GM19328 (cell line): Measurements from ENCODE around the gene ACKR1.

Source experiments
- ATAC-seq: cut with Tn5 transposase; IDR thresholded peaks from one replicate; pipeline ENCODE4 v1.9.1; 2021; ENCODE audit warnings: mild to moderate bottlenecking, moderate library complexity; ENCODE audit not compliant: unreplicated experiment

The ACKR1 gene

DNA sequence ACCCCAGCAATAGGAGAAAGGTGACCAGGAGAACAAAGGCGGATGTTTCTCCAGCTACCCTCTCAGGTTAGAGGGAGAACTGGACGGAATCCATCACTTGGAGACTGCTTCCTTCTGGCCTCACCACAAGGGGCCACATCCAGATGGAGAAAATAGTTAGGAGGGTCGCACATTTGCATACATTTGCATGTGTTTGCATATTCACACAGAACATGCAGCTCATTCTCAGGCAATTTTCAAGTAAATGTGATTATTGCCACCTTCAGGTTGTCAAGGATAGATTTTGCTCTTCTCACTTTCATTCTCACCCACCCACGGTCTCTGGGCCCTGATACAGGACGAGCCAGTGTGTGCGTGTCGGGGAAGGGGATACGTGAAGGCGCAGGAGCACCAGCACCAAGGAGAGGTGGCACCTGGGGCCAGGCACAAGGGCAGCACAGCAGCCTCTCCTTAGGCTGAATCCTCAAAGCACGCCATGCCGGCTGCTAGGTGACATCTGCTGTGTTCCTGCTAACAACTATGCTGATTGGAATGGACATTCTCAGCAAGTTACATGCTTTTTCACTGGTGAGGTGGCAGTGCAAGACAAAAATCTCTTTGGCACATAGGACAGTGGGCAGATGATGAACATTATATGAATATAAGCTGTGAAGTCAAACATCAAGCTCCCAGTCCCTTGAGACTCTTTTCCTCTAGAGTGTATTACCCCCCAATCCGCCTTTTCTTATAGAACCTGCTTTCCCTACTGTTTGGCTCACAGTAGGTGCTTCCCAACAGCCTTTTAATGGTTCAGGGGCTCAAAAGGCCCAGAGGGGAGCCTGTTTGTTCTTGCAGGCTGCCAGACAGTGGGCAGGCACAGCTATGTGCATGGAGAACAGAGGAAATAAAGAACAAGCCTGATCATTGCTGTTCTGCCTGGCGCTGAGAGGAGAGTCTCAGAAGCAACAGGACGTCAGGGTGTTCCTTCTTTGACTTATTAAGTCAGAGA is 14.3 kb downstream of the ACKR1 start:
- ATAC-seq: no peak

DNA sequence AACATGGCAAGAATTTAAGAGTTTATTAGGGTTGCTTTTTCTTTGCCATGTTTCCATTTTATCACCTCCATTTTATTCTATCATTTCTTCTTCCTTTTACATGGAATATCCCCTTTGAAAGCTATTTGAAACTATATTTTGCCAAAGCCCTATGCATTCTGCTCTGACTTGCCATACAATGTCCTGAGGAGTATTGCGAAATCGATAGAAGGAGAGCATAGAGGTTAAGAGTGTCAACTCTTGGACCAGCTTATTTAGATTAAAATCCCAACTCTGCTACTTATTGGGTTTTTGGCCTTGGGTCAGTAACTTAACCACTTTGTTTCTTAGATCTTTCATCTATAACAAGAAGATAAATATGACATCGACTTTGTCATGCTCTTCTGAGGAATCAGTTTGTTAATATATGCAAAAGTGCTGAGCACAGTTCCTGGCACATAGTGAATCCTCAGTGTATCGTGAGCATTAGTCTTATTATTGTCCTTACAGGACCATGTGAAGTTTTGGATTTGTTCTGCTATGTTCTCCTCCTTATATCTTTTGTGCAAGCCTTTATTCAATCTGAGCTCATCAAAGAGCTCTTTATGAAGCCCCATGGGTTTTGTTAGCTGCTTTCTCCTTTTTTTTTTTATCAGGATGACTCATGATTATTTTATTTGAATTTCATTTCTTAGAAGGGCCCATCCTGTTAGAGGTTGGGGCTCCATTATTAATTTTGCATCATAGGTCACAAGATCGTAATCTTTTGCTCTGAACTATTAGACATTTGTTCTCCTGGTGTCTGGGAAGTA is 17.6 kb downstream of the ACKR1 start:
- no peak for ATAC-seq

DNA sequence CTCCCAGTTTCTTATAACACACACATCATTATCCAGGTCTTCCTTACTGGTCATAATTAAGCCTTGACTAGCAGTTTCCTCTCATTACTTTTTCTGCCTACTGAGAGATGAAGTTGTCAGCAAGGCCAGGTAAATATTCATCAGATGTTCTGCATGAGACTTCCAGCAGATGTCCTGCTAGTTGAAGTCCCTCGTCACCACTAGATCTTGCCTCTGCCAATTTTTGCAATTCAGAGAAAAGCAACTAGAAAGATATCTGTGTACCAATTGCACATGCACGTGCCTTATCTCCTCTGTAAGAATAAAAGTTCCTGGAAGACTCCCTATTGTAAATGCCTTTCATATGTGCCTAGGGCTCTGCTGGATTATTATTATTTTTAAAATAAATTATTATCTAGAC is 18.3 kb downstream of the ACKR1 start:
- no peak for ATAC-seq

DNA sequence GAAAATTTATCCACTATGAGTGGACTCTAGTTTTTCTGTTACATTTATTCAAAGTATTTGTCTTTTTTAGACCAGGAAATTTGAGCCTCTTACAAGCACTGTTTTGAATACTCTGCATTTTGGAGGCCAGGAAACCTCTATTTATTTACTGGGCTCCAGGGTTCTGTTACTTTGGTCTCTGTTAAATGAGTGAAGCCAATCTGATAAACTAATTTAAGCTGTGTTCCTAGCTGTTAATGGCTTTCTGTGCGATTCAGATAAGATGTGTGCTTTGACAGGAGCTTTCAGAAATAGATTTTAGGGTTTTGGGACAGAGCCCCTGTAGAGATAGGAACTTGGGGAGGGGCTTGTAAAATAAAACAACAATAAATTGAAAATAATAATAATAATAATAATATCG is 23.9 kb downstream of the ACKR1 start:
- ATAC-seq: no peak

DNA sequence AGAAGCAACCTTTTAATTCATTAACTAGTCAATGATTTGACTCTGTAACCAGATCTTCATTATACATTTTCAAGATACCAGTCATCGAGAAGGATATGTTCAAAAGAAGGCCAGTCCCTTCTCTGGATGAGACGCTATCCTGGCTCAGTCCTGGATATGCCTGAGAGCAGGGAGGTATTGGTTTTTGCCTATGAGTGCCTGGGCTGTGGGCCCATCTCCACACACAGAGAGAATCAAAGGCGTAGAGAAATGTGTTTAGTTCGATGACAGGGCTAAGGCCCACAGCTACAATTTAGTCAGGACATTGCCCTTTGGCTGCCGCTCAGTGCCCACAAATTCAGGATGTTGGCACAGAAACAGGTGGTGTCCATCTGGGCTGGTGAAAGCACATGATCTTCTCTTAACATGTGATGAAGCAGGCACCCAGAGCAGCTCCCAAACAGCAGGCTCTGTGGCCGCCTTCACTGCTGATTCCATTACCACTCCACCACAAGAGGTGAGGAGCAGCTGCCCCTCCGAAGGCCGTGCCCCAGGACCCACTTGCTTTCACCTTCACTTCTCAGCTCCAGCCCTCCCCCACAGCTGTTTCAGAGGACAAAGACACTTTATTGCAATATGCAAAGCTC is 24.7 kb downstream of the ACKR1 start:
- no peak for ATAC-seq

DNA sequence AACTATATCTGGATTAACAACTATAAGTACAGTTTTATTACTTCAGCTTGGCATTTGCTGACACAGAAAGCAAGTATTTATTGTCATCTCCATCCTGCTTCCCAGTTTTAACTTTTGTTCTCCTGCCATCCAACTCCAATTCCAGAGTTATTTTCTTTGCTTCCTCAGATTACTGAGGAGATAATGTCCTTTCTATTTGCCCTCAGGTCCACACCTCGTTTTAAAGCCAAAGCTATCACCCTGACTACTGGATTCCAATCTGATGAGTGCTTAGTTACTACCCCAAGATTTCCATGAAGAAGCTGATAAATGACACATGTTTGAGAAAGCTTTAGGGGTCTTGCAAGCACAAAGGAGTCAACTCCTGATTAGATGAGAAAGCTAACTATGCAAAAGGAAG is 25.2 kb downstream of the ACKR1 start:
- no peak for ATAC-seq

DNA sequence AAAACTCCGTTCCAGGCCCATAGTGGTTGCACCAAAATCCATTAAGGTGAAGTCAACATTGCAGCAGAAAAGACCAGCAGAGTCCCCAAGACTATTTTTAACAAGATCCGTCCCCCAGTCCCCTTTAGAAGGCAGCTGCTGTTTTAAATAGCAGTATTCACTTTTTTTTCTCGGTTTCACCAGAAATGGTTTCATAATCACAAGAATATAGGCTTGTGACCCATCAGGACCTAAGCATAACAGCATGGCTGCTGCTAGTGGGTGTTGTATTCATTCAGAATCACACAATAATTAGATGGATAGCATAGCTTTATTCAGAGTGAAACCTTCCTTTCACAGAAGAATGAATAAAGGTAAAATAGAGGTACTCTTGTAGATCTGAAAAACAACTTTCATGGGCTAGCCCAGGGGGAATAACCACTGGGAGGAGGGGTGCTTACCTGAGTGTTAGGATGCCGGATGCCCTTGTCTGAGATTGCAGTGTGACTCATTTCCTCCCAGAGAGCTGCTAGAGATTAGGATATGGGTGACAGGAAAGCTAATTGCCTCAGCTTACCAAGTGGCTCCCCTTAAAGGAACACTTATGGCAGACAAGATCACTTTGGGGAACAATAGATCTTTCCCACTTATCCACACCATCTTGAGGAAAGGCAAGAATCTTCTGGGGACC is 35.0 kb downstream of the ACKR1 start:
- ATAC-seq: peak; percentile 66

DNA sequence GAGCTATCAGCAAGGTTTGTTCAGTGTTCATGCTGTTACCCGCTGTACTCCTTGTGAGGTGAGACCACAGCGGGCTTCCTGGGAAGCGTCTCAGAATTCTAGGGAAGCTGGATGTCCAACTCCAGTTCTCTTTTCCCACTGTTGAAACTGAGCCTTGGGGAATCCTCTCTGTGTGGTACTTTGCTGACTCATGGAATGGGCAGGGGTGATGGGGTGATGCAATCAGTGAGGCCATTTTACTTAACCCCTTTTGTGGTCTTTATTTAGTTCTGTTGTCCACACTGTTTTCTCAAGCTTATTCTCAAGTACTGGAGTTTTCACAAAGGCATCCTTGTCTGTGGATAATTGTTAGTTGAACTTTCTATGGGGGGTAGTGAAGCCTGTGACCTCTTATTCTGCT is 42.6 kb downstream of the ACKR1 start:
- no peak for ATAC-seq

DNA sequence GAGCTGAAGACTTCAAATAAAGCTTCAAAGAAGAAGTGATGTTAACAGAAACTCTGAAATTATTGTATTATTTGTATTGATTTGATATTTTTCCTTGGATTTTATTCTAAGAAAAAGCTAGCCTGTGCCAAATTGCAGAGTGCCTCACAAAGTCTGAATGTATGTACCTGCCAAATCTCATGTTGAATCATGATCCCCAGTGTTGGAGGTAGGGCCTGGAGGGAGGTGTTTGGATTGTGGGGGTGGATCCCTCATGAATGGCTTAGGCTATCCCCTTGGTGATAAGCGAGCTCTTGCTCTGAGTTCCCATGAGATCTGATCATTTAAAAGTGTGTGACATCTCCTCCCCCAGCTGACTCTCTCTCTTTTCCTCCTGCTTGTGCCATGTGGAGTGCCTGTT is 43.6 kb downstream of the ACKR1 start:
- no peak for ATAC-seq

DNA sequence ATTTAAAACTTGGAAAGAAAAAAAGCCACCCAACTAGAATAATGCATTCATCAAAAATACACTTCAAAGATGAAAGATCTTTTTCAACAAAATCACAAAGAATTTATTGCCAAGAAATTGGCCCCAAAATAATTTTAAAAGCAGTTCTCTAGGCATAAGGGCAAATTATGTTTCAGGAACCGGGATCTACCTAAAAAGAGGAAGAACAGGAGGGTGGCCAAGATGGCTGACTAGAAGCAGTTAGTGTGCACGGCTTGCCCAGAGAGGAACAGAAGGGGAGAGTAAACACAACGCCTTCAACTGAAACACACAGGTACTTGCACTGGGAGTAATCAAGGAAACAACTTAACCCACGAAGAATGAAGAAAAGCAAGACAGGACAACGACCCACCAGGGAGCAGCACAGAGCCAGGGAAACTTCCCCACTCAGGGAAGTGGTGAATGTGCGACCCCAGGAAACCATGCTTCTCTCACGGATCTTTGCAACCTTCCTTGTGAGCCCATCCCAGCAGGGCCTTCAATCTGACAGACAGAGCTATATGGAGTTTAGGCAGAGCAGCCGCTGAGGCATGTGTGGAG is 46.1 kb downstream of the ACKR1 start:
- no peak for ATAC-seq
